VCaP (cell line): ENCODE measurements around the gene TEX48.

Experiments
- H3K27ac ChIP-seq: fragments of 450-650 bp; 2 replicates; pipeline ENCODE4 v1.5.1; 2017
- TF ChIP-seq, protein P1 (sequence below): fragments of 450-650 bp; conservative IDR thresholded peaks from 2 replicates; pipeline ENCODE4 v1.5.1; 2017; ENCODE audit warnings: mild to moderate bottlenecking, moderate library complexity

Gene TEX48

DNA sequence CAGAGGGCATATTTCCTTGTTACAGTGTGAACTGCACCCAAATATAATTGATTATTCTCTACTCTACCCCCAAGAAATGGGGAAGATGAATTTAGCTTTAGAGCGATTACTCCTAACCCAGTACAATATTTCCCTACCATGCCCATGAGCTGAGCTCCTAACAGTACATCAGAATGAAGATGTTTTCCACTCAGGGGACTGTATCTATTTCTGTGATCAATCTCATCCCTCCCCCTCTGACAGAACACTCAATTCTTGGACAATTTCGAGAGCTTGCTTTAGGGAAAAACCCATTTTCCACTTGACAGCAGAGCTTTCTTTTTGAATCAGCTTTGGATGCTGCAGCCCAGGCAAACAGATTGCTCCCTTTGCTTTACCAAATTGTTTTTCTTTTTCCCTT is 24.7 kb upstream of the TEX48 start:
- no peak overlapping the region for H3K27ac ChIP-seq
- TF ChIP-seq, protein P1, sequence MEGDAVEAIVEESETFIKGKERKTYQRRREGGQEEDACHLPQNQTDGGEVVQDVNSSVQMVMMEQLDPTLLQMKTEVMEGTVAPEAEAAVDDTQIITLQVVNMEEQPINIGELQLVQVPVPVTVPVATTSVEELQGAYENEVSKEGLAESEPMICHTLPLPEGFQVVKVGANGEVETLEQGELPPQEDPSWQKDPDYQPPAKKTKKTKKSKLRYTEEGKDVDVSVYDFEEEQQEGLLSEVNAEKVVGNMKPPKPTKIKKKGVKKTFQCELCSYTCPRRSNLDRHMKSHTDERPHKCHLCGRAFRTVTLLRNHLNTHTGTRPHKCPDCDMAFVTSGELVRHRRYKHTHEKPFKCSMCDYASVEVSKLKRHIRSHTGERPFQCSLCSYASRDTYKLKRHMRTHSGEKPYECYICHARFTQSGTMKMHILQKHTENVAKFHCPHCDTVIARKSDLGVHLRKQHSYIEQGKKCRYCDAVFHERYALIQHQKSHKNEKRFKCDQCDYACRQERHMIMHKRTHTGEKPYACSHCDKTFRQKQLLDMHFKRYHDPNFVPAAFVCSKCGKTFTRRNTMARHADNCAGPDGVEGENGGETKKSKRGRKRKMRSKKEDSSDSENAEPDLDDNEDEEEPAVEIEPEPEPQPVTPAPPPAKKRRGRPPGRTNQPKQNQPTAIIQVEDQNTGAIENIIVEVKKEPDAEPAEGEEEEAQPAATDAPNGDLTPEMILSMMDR = no peak

DNA sequence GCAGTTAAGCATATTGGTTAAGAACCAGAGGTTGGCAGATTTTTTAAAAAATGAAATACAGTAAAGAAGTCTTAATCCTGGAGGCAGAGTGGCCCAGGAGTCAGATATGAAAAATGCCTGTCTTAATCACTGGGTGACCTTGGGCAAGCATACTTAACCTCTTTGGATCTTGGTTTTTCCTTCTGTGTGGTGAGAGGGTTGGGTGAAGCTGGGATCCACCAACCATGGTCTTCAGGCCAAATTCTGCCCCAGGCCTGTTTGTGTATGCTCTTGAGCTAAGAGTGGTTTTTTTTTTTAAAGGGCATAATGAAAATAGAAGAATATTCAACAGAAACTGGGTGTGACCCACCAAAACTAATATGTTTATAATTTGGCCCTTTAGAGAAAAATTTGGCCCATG is 20.0 kb upstream of the TEX48 start:
- TF ChIP-seq, protein P1 = no peak
- no peak overlapping the region for H3K27ac ChIP-seq

DNA sequence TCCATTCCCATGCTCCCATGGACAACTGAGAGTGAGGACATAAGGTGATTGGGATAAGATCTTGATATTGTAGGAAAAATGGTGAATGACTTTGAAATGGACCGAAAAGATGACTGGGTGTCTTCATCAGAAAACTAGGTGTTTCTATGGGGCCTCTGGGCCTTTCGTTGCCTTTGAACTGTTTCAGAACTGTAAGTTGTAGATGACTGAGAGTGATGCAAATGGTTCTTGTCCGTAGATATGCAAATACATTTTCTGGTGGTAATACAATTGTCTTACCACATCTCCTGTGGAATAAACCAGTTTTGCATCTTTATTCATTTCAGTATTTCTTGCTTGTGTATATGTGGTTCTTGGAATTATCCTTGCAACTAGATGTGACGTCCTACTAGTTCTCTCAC is 16.0 kb upstream of the TEX48 start:
- H3K27ac ChIP-seq = no peak overlapping the region
- TF ChIP-seq, protein P1 = no peak

DNA sequence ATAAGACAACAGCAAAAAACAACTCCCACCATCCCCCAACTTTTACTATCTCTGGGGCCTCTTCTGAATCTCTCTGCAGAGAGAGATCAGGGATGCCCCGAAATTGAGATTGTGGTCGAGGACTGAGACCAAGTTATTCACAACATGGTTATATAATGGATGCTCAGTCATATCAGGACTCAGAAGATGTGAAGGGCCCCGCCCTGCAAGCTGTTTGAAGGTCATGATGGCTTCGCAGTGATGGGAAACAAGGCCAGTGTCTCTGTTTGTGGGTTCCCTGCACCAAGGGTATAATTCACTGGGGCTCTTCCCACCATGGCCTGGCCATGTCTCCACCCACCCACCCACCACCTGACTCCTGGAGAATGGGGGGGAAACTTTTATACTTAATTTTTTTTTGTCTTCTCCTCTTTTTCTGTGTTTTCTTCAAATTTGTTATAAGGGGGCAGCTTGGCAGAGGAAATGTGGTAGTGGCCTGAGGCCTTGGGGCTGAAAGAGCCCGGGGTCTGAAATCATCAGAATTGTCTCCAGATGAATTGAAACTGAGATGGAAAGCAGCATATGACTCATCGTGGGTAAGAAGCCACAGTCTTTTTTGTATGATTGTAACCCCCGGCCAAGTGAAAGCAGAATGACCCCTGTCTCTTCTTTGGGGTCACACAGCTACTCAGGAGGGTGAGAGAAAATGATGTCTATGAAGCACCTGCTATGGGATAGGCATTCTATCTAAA is 15.0 kb upstream of the TEX48 start:
- TF ChIP-seq, protein P1 = no peak
- no peak overlapping the region for H3K27ac ChIP-seq

DNA sequence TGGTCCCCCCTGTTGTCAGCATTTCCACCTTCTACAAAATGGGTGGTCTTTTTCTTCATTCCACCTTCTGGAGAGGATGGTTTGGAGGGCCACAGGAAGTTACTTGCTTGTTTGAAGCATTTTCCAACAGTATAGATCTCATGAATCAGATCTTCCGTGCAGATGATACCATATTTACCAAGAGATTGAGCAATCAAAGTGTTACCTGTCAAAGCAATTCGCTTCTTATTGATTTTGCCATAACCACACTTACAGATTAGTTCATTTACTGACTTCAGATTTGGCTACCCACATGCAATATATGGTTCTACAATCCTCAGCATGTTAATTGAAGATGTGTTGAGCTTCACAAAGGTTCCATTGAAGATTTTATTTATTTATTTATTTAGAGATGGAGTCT is 14.0 kb upstream of the TEX48 start:
- no peak overlapping the region for H3K27ac ChIP-seq
- TF ChIP-seq, protein P1 = no peak

DNA sequence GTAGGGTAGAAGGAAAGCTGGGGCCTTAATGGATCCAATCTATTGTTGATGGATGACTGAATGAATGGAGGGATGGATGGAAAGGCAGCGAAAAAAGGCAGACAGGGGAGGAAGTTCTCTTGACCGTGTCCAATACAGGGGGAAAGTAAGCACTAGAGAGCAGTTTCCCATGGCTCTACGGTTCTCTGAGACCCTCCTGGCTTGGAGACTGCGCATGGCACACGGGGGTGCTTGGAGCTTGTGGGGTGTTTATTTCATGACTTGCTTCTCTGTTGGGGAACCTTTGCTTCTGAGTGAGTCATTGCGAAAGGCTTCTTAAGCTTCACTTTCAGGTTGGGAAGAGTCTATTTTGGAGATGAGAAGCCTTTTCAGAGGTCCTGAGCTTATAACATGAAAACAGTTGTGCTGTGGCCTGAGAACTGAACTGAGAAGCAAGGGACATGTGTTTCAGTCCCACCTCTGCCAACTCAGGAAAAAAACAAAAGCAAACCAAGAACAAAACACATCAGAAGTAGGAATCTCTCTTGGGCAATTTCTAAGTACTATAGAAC is 12.8 kb upstream of the TEX48 start:
- TF ChIP-seq, protein P1 = no peak
- no peak overlapping the region for H3K27ac ChIP-seq

DNA sequence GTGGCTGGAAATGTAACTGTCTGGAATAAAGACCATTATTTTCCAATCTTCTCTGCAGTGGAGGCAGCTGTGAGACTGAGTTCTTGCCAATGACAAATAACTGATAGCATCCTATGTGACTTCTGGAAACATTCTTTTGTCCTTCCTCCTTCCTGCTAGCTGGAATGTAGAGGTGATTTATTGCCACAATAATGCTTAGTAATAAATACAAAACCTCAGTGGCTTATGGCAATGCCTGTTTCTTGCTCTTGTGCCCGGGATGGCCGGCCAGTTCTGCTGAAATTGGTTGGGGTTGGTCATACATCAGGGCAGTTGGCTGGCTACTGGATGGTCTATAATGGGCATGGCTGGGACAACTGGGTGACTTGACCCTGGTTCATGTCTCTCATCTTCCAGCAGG is 12.2 kb upstream of the TEX48 start:
- TF ChIP-seq, protein P1 = no peak
- no peak overlapping the region for H3K27ac ChIP-seq
